Choroid plexus epithelial cell (primary cell): ENCODE data around the gene B4GALT6.
A peak's percentile ranks its signal among the peaks of the same experiment; 100 is the strongest.

Experiments
- DNase-seq: peaks from one replicate; pipeline ENCODE4 v3.0.0-alpha.2; 2010; ENCODE audit warnings: low read depth
- H3K4me3 ChIP-seq: 2 replicates; pipeline ENCODE4 v1.5.1; 2011; ENCODE audit warnings: low read depth, mild to moderate bottlenecking, control low read depth, low read length, moderate library complexity
- CTCF ChIP-seq: conservative IDR thresholded peaks from 2 replicates; pipeline ENCODE4 v1.5.1; 2011; ENCODE audit warnings: low read depth, mild to moderate bottlenecking, control low read depth, inconsistent platforms, low read length, moderate library complexity

The B4GALT6 gene

GRCh38 chr18:31680433-31680811 is 4.0 kb downstream of the B4GALT6 start:
- no peak overlapping the region for H3K4me3 ChIP-seq
- TF ChIP-seq CTCF, result no peak
- DNase-seq, result no peak

GRCh38 chr18:31679791-31680432 is 4.5 kb downstream of the B4GALT6 start:
- TF ChIP-seq CTCF, result no peak
- no peak overlapping the region for H3K4me3 ChIP-seq
- no peak for DNase-seq

GRCh38 chr18:31679133-31679742 is 5.1 kb downstream of the B4GALT6 start:
- peak; percentile 80 for DNase-seq
- TF ChIP-seq CTCF, result no peak
- H3K4me3 ChIP-seq, result no peak overlapping the region

- no peak overlapping the region for H3K4me3 ChIP-seq
- no peak for DNase-seq
- no peak for TF ChIP-seq CTCF
Measured at GRCh38 chr18:31678425-31678824, 6.0 kb downstream of the B4GALT6 start.

- no peak for DNase-seq
- TF ChIP-seq CTCF, result no peak
- H3K4me3 ChIP-seq, result no peak overlapping the region
Measured at GRCh38 chr18:31677592-31677991, 6.8 kb downstream of the B4GALT6 start.

GRCh38 chr18:31675404-31675803 is 9.0 kb downstream of the B4GALT6 start:
- no peak for DNase-seq
- no peak overlapping the region for H3K4me3 ChIP-seq
- TF ChIP-seq CTCF, result no peak

GRCh38 chr18:31672628-31673135 is 11.7 kb downstream of the B4GALT6 start:
- no peak for TF ChIP-seq CTCF
- no peak overlapping the region for H3K4me3 ChIP-seq
- no peak for DNase-seq
